T-helper 2 cell treated with Interferon-gamma antibody and Interleukin-4, amounts not matched to agents 100 ng/mL and 5 ng/mL, for 36 hours (primary cell): Measurements from ENCODE around the gene ACYP2. TPM values are rescaled to one million over a fixed set of nuclear protein-coding genes. Genes with fewer than 3 reads are reported as not detected.
"Not testable (repeated sequence)": the region's sequence is repeated elsewhere in the genome, so short reads cannot be mapped to it uniquely, and the experiment has no call there.

ENCODE experiments used
- intact Hi-C: fragments of 100-400 bp; cut with micrococcal nuclease; formaldehyde crosslinking; loops from one replicate; pipeline ENCODE4 v1.15.1; 2023
- total RNA-seq: library from RNA; stranded (reverse); gene quantifications from 2 replicates; pipeline ENCODE4 v1.2.3, GENCODE V29; 2022

The ACYP2 gene
- total RNA-seq, 1 donor from 2014 or later = 12.1 TPM

- intact Hi-C loops = no loop called here
These were observed 146.8 kb downstream of the ACYP2 start for GRCh38 chr2:54262015-54262765.

GRCh38 chr2:54265081-54265480, 149.7 kb downstream of the ACYP2 start:
- intact Hi-C loops = not testable (repeated sequence)

GRCh38 chr2:54267577-54267976, 152.2 kb downstream of the ACYP2 start:
- intact Hi-C loops = no loop called here

- intact Hi-C loops = no loop called here
These were observed 155.8 kb downstream of the ACYP2 start for GRCh38 chr2:54271189-54271588.

- intact Hi-C loops = no loop called here
These were observed 156.6 kb downstream of the ACYP2 start for GRCh38 chr2:54271843-54272627.

GRCh38 chr2:54274781-54275242, 159.4 kb downstream of the ACYP2 start:
- intact Hi-C loops = no loop called here

- intact Hi-C loops = no loop called here
These were observed 160.1 kb downstream of the ACYP2 start for GRCh38 chr2:54275541-54275940.

GRCh38 chr2:54279385-54279784, 164.0 kb downstream of the ACYP2 start:
- intact Hi-C loops = no loop called here

- intact Hi-C loops = no loop called here
These were observed 169.4 kb downstream of the ACYP2 start for GRCh38 chr2:54284826-54285225.

GRCh38 chr2:54285451-54285850, 170.0 kb downstream of the ACYP2 start:
- intact Hi-C loops = no loop called here

- intact Hi-C loops = no loop called here
These were observed 172.1 kb downstream of the ACYP2 start for GRCh38 chr2:54287532-54287931.

GRCh38 chr2:54289917-54290316, 174.5 kb downstream of the ACYP2 start:
- intact Hi-C loops = no loop called here

GRCh38 chr2:54290356-54291025, 175.1 kb downstream of the ACYP2 start:
- intact Hi-C loops = no loop called here

GRCh38 chr2:54294665-54295064, 179.2 kb downstream of the ACYP2 start:
- intact Hi-C loops = not testable (repeated sequence)

- intact Hi-C loops = no loop called here
These were observed 180.5 kb downstream of the ACYP2 start for GRCh38 chr2:54295911-54296310.

GRCh38 chr2:54298514-54298913, 183.1 kb downstream of the ACYP2 start:
- intact Hi-C loops = no loop called here

GRCh38 chr2:54303631-54304030, 188.2 kb downstream of the ACYP2 start:
- intact Hi-C loops = no loop called here

GRCh38 chr2:54306556-54306955, 191.1 kb downstream of the ACYP2 start:
- intact Hi-C loops = no loop called here

- intact Hi-C loops = no loop called here
These were observed 192.8 kb downstream of the ACYP2 start for GRCh38 chr2:54308186-54308585.

- intact Hi-C loops = no loop called here
These were observed 193.4 kb downstream of the ACYP2 start for GRCh38 chr2:54308782-54309181.

GRCh38 chr2:54310311-54310710, 194.9 kb downstream of the ACYP2 start:
- intact Hi-C loops = no loop called here

GRCh38 chr2:54310961-54311360, 195.5 kb downstream of the ACYP2 start:
- intact Hi-C loops = no loop called here
